MCF 10A (cell line): ENCODE data around the gene GPC3. TPM values are rescaled to one million over a fixed set of nuclear protein-coding genes. Genes with fewer than 3 reads are reported as not detected.

ENCODE experiments used
- BruUV-seq: library from RNA; stranded (reverse); fragments of 400-500 nt; replicated peaks from 2 replicates; lab custom pipeline; 2021; lab: Mats Ljungman, UMichigan
- CTCF ChIA-PET: fragments of 300-600 bp; sonication (Branson Sonifier 250); formaldehyde crosslinking; extraction: SDS; loops from one replicate; lab custom pipeline; 2021; ENCODE audit warnings: antibody characterized with exemption, inconsistent platforms; lab: Yijun Ruan, JAX
- POLR2A ChIA-PET: fragments of 300-600, 350-650 bp; sonication (Branson Sonifier 250); formaldehyde crosslinking; extraction: SDS; loops from one replicate; lab custom pipeline; 2020; ENCODE audit warnings: antibody characterized with exemption, inconsistent platforms; lab: Yijun Ruan, JAX
- DNase-seq: peaks from one replicate; pipeline ENCODE4 v3.0.0-alpha.2; 2018; ENCODE audit not compliant: unreplicated experiment
- H3K27ac Mint-ChIP-seq: one replicate; pipeline ENCODE4 v1.8.0; 2022; ENCODE audit warnings: mild to moderate bottlenecking, low read depth, mixed read lengths; ENCODE audit not compliant: unreplicated experiment
- H3K27me3 Mint-ChIP-seq: one replicate; pipeline ENCODE4 v1.8.0; 2022; ENCODE audit warnings: mixed read lengths; ENCODE audit not compliant: insufficient read depth, unreplicated experiment
- H3K36me3 Mint-ChIP-seq: one replicate; pipeline ENCODE4 v1.8.0; 2022; ENCODE audit warnings: mild to moderate bottlenecking, moderate library complexity, mixed read lengths; ENCODE audit not compliant: insufficient read depth, unreplicated experiment
- H3K4me1 Mint-ChIP-seq: one replicate; pipeline ENCODE4 v1.8.0; 2022; ENCODE audit warnings: mixed read lengths; ENCODE audit not compliant: insufficient read depth, unreplicated experiment
- H3K4me3 Mint-ChIP-seq: one replicate; pipeline ENCODE4 v1.8.0; 2022; ENCODE audit warnings: mild to moderate bottlenecking, moderate library complexity, mixed read lengths; ENCODE audit not compliant: unreplicated experiment
- H3K9me3 Mint-ChIP-seq: one replicate; pipeline ENCODE4 v1.8.0; 2022; ENCODE audit warnings: mixed read lengths; ENCODE audit not compliant: unreplicated experiment
- intact Hi-C: fragments of 100-400 bp; cut with micrococcal nuclease; formaldehyde crosslinking; loops from 2 replicates; pipeline ENCODE4 v1.14.1; 2022
- total RNA-seq: library from RNA; stranded (reverse); gene quantifications from 2 replicates; pipeline ENCODE4 v1.2.3, GENCODE V29; 2022
- TF ChIP-seq, protein P1 (sequence below): fragments of 200-600 bp; IDR thresholded peaks from one replicate; pipeline ENCODE4 v1.8.0; 2022; ENCODE audit warnings: antibody characterized with exemption, mild to moderate bottlenecking; ENCODE audit not compliant: unreplicated experiment

The GPC3 gene
- total RNA-seq, 1 experiment from 2014 or later = 0.37 TPM

GRCh38 chrX:133579631-133580030 is 405.8 kb downstream of the GPC3 start:
- ChIA-PET CTCF (no interaction called here), POLR2A (no interaction called here)
- no TSS peak for BruUV-seq
- H3K27ac Mint-ChIP-seq = no peak overlapping the region
- no peak for DNase-seq
- no peak overlapping the region for H3K4me3 Mint-ChIP-seq
- intact Hi-C loops = no loop called here
- no peaks in the 10 kb centered on the region for H3K36me3 Mint-ChIP-seq
- H3K4me1 Mint-ChIP-seq = no peaks in the 10 kb centered on the region
- H3K9me3 Mint-ChIP-seq = no peaks in the 10 kb centered on the region
- TF ChIP-seq, protein P1, sequence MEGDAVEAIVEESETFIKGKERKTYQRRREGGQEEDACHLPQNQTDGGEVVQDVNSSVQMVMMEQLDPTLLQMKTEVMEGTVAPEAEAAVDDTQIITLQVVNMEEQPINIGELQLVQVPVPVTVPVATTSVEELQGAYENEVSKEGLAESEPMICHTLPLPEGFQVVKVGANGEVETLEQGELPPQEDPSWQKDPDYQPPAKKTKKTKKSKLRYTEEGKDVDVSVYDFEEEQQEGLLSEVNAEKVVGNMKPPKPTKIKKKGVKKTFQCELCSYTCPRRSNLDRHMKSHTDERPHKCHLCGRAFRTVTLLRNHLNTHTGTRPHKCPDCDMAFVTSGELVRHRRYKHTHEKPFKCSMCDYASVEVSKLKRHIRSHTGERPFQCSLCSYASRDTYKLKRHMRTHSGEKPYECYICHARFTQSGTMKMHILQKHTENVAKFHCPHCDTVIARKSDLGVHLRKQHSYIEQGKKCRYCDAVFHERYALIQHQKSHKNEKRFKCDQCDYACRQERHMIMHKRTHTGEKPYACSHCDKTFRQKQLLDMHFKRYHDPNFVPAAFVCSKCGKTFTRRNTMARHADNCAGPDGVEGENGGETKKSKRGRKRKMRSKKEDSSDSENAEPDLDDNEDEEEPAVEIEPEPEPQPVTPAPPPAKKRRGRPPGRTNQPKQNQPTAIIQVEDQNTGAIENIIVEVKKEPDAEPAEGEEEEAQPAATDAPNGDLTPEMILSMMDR = no peak
- peaks cover 78% of the 10 kb centered on the region for H3K27me3 Mint-ChIP-seq

DNA sequence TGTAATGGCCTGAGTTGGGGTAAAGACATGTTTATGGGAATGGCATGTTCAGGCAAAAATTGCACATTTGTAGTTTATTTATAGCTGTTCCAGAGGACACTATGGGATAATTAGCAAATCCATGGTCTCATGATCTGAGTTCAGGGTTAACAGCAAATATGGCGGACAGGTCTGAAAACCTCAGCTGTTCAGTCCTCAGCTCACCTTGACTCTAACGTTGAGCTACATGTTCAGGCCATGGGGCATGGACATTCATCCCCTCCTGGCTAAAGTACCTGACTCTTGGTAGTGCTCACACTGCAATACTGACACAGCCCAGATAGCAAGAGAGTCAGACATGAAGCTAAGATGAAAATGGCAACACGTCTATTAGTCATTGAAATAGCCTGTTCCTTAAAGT is 408.5 kb downstream of the GPC3 start:
- Mint-ChIP-seq H3K4me1 (no peaks in the 10 kb centered on the region), H3K27me3 (peaks cover 58% of the 10 kb centered on the region), H3K9me3 (peaks cover 9% of the 10 kb centered on the region), H3K4me3 (no peak overlapping the region), H3K36me3 (no peaks in the 10 kb centered on the region), H3K27ac (no peak overlapping the region)
- BruUV-seq = no TSS peak
- TF ChIP-seq, protein P1 = no peak
- no peak for DNase-seq
- POLR2A ChIA-PET = interaction anchor here (0.5 kb wide), 1 partner anchor 9 kb away, joined by 4 read pairs; no protein-coding TSS in a partner anchor
- intact Hi-C loops = no loop called here
- CTCF ChIA-PET = interaction anchor here (0.7 to 1.0 kb wide), 2 partner anchors 188 to 946 kb away, joined by 3 read pairs; no protein-coding TSS in a partner anchor

- ChIA-PET CTCF (interaction anchor here (1.0 kb wide), 1 partner anchor 187 kb away, joined by 3 read pairs; no protein-coding TSS in a partner anchor), POLR2A (no interaction called here)
- H3K9me3 Mint-ChIP-seq = peaks cover 9% of the 10 kb centered on the region
- no peak overlapping the region for H3K4me3 Mint-ChIP-seq
- no peaks in the 10 kb centered on the region for H3K36me3 Mint-ChIP-seq
- TF ChIP-seq, protein P1 = no peak
- no peaks in the 10 kb centered on the region for H3K4me1 Mint-ChIP-seq
- H3K27ac Mint-ChIP-seq = no peak overlapping the region
- no peak for DNase-seq
- H3K27me3 Mint-ChIP-seq = peaks cover 55% of the 10 kb centered on the region
- no TSS peak for BruUV-seq
- intact Hi-C loops = no loop called here
These were observed 409.8 kb downstream of the GPC3 start for GRCh38 chrX:133575501-133576136.

DNA sequence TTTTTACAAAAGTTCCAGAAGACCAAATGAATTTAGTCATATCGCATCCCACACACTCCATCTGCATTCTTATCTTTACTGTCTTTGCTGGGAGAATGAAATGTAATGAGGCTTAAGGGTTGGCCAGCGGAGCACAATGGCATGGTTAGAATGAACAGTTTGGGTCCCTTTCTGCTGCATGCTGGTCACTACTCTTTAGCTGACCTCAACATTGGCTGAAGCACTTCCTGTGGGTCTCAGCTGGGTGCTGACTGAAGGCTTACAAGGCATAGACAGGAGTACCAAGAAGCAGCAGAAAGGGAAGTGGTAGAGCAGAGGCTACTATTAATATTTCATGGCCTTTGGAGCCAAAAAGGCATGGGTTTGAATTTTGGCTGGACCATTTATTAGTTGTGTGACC is 410.7 kb downstream of the GPC3 start:
- DNase-seq = no peak
- TF ChIP-seq, protein P1 = no peak
- ChIA-PET POLR2A (no interaction called here), CTCF (interaction anchor here (0.6 kb wide), 1 partner anchor 96 kb away, joined by 3 read pairs; no protein-coding TSS in a partner anchor)
- Mint-ChIP-seq H3K4me3 (no peak overlapping the region), H3K36me3 (no peaks in the 10 kb centered on the region), H3K27ac (no peak overlapping the region), H3K27me3 (peaks cover 46% of the 10 kb centered on the region), H3K9me3 (peaks cover 9% of the 10 kb centered on the region), H3K4me1 (no peaks in the 10 kb centered on the region)
- no TSS peak for BruUV-seq
- intact Hi-C loops = no loop called here
